ENCODE measurements around the gene PCDH12. TPM values are rescaled to one million over a fixed set of nuclear protein-coding genes. Genes with fewer than 3 reads are reported as not detected.

PCDH12 gene
- total RNA-seq, 1 donor from 2014 or later: 1.7 TPM

GRCh38 chr5:141994511-141995136, 36.6 kb upstream of the PCDH12 start:
- H3K27me3 Mint-ChIP-seq (ENCODE audit: unreplicated experiment): peaks cover 5% of the 10 kb centered on the region
- peaks cover 7% of the 10 kb centered on the region for H3K4me1 Mint-ChIP-seq (ENCODE audit: low read depth, unreplicated experiment)
- no peak overlapping the region for H3K4me3 Mint-ChIP-seq (ENCODE audit: unreplicated experiment)
- DNase-seq: no peak
- H3K36me3 Mint-ChIP-seq (ENCODE audit: unreplicated experiment): peaks cover 5% of the 10 kb centered on the region
- no peak overlapping the region for H3K27ac Mint-ChIP-seq (ENCODE audit: unreplicated experiment)
- peaks cover 1% of the 10 kb centered on the region for H3K9me3 Mint-ChIP-seq (ENCODE audit: unreplicated experiment)
- no peak for TF ChIP-seq CTCF (IDR thresholded peaks at IDR 0.05; ENCODE audit: partially characterized antibody, unreplicated experiment)

GRCh38 chr5:141992349-141992963, 34.5 kb upstream of the PCDH12 start:
- no peak overlapping the region for H3K4me3 Mint-ChIP-seq (ENCODE audit: unreplicated experiment)
- no peak overlapping the region for H3K27ac Mint-ChIP-seq (ENCODE audit: unreplicated experiment)
- peak; percentile 73 for DNase-seq
- peaks cover 5% of the 10 kb centered on the region for H3K36me3 Mint-ChIP-seq (ENCODE audit: unreplicated experiment)
- H3K4me1 Mint-ChIP-seq (ENCODE audit: low read depth, unreplicated experiment): peaks cover 7% of the 10 kb centered on the region
- peaks cover 1% of the 10 kb centered on the region for H3K9me3 Mint-ChIP-seq (ENCODE audit: unreplicated experiment)
- H3K27me3 Mint-ChIP-seq (ENCODE audit: unreplicated experiment): peaks cover 5% of the 10 kb centered on the region
- TF ChIP-seq CTCF (IDR thresholded peaks at IDR 0.05; ENCODE audit: partially characterized antibody, unreplicated experiment): peak; percentile 84

GRCh38 chr5:141989720-141990119, 31.7 kb upstream of the PCDH12 start:
- Mint-ChIP-seq H3K27ac (ENCODE audit: unreplicated experiment) (no peak overlapping the region), H3K4me1 (ENCODE audit: low read depth, unreplicated experiment) (peaks cover 5% of the 10 kb centered on the region), H3K27me3 (ENCODE audit: unreplicated experiment) (peaks cover 2% of the 10 kb centered on the region), H3K9me3 (ENCODE audit: unreplicated experiment) (no peaks in the 10 kb centered on the region), H3K4me3 (ENCODE audit: unreplicated experiment) (no peak overlapping the region), H3K36me3 (ENCODE audit: unreplicated experiment) (no peaks in the 10 kb centered on the region)
- no peak for TF ChIP-seq CTCF (IDR thresholded peaks at IDR 0.05; ENCODE audit: partially characterized antibody, unreplicated experiment)
- no peak for DNase-seq

GRCh38 chr5:141986072-141986471, 28.1 kb upstream of the PCDH12 start:
- no peak overlapping the region for H3K27ac Mint-ChIP-seq (ENCODE audit: unreplicated experiment)
- DNase-seq: no peak
- no peaks in the 10 kb centered on the region for H3K36me3 Mint-ChIP-seq (ENCODE audit: unreplicated experiment)
- no peak for TF ChIP-seq CTCF (IDR thresholded peaks at IDR 0.05; ENCODE audit: partially characterized antibody, unreplicated experiment)
- no peaks in the 10 kb centered on the region for H3K4me1 Mint-ChIP-seq (ENCODE audit: low read depth, unreplicated experiment)
- no peak overlapping the region for H3K4me3 Mint-ChIP-seq (ENCODE audit: unreplicated experiment)
- H3K27me3 Mint-ChIP-seq (ENCODE audit: unreplicated experiment): no peaks in the 10 kb centered on the region
- no peaks in the 10 kb centered on the region for H3K9me3 Mint-ChIP-seq (ENCODE audit: unreplicated experiment)

GRCh38 chr5:141982626-141983025, 24.6 kb upstream of the PCDH12 start:
- no peaks in the 10 kb centered on the region for H3K4me1 Mint-ChIP-seq (ENCODE audit: low read depth, unreplicated experiment)
- H3K9me3 Mint-ChIP-seq (ENCODE audit: unreplicated experiment): no peaks in the 10 kb centered on the region
- DNase-seq: no peak
- H3K36me3 Mint-ChIP-seq (ENCODE audit: unreplicated experiment): no peaks in the 10 kb centered on the region
- TF ChIP-seq CTCF (IDR thresholded peaks at IDR 0.05; ENCODE audit: partially characterized antibody, unreplicated experiment): no peak
- H3K4me3 Mint-ChIP-seq (ENCODE audit: unreplicated experiment): no peak overlapping the region
- no peaks in the 10 kb centered on the region for H3K27me3 Mint-ChIP-seq (ENCODE audit: unreplicated experiment)
- no peak overlapping the region for H3K27ac Mint-ChIP-seq (ENCODE audit: unreplicated experiment)
